Esophagus squamous epithelium (tissue), 5 donors: ENCODE results near the gene ARAP1. TPM values are rescaled to one million over a fixed set of nuclear protein-coding genes. Genes with fewer than 3 reads are reported as not detected.

Experiments
- DNase-seq: peaks from one replicate; lab custom pipeline; 2025; lab: John Stamatoyannopoulos, UW
- H3K27ac ChIP-seq, 4 donors: fragments of 200-600 bp; sonication (generic); one replicate each; pipeline ENCODE4 v1.5.1; 2016 to 2019; ENCODE audit warnings: mild to moderate bottlenecking in 1 of 4
- H3K27me3 ChIP-seq, 4 donors: fragments of 200-600 bp; sonication (generic); 1 replicate in 3 of 4; 2 replicates in 1 of 4; pipeline versions ENCODE4 v1.5.1 to v1.6.0; 2017 to 2021; ENCODE audit warnings: antibody characterized with exemption in 1 of 4
- H3K36me3 ChIP-seq, 3 donors: fragments of 200-600 bp; sonication (generic); one replicate each; pipeline ENCODE4 v1.5.1; 2016 to 2019
- H3K4me1 ChIP-seq, 3 donors: fragments of 200-600 bp; sonication (generic); one replicate each; pipeline ENCODE4 v1.5.1; 2017 to 2019
- H3K4me3 ChIP-seq, 4 donors: fragments of 200-600 bp; sonication (generic); 1 replicate in 3 of 4; 2 replicates in 1 of 4; pipeline ENCODE4 v1.5.1; 2016 to 2019; ENCODE audit warnings: mild to moderate bottlenecking in 2 of 4, moderate library complexity in 1 of 4
- H3K9me3 ChIP-seq, 3 donors: fragments of 200-600 bp; sonication (generic); one replicate each; pipeline ENCODE4 v1.5.1; 2016 to 2019
- CTCF ChIP-seq, 6 experiments: fragments of 450-650 bp in 4 of 6; fragments of 200-600 bp in 2 of 6; sonication (generic) in 2 of 6; IDR thresholded peaks; one replicate each; pipeline ENCODE4 v1.5.1; 2016 to 2019; ENCODE audit warnings: antibody characterized with exemption in 6 of 6, mild to moderate bottlenecking in 4 of 6, moderate library complexity in 4 of 6
- POLR2A ChIP-seq, 4 donors: fragments of 450-650 bp; IDR thresholded peaks; one replicate each; pipeline ENCODE4 v1.6.1; 2017; ENCODE audit warnings: antibody characterized with exemption in 4 of 4, mild to moderate bottlenecking in 4 of 4, moderate library complexity in 3 of 4
- WGBS, 2 donors: methylation state at CpG; one replicate each; pipeline ENCODE4 v1.1.5; 2018; 5-methylcytosine and 5-hydroxymethylcytosine counted together
- intact Hi-C: fragments of 100-400 bp; cut with DNase I; formaldehyde crosslinking; loops from one replicate; pipeline ENCODE4 v1.15.0; 2022
- total RNA-seq, 4 donors: library from RNA; depleted of rRNA; stranded (reverse); fragments of >200 nt; gene quantifications; one replicate each; pipeline ENCODE4 v1.1.0, GENCODE V29; 2016
- donor health status: DM: yes; HTN: yes; CAD: no.

Gene ARAP1
- total RNA-seq, 4 donors from 2014 or later, result 37.8 to 114 (median 70.6) TPM

GRCh38 chr11:72678524-72678923, 73.7 kb downstream of the ARAP1 start:
- no peak for DNase-seq
- TF ChIP-seq POLR2A (IDR thresholded peaks at IDR 0.05) (no peak), CTCF (IDR thresholded peaks at IDR 0.05) (no peak)
- Histone ChIP-seq H3K4me1 (peaks cover 0 to 19% (median 0%) of the 10 kb centered on the region in 3 donors), H3K4me3 (no peak overlapping the region), H3K9me3 (no peaks in the 10 kb centered on the region), H3K27me3 (peaks cover 0 to 77% (median 14%) of the 10 kb centered on the region in 4 donors), H3K27ac (no peak overlapping the region), H3K36me3 (no peaks in the 10 kb centered on the region)
- intact Hi-C loops, result no loop called here
- WGBS, 2 donors, result 58 to 70% methylated on average over 4 to 5 of the region's 8 CpGs

GRCh38 chr11:72676861-72677341, 75.3 kb downstream of the ARAP1 start:
- 1 to 2% methylated on average over 15 of the region's 30 CpGs for WGBS, 2 donors
- intact Hi-C loops, result no loop called here
- H3K9me3 ChIP-seq, result no peaks in the 10 kb centered on the region
- no peak overlapping the region for H3K27ac ChIP-seq
- no peaks in the 10 kb centered on the region for H3K36me3 ChIP-seq
- H3K27me3 ChIP-seq, result peaks cover 0 to 93% (median 17%) of the 10 kb centered on the region in 4 donors
- no peak for DNase-seq
- TF ChIP-seq CTCF (IDR thresholded peaks at IDR 0.05) (no peak), POLR2A (IDR thresholded peaks at IDR 0.05) (no peak)
- H3K4me1 ChIP-seq, result peaks cover 0 to 18% (median 0%) of the 10 kb centered on the region in 3 donors
- H3K4me3 ChIP-seq, result no peak overlapping the region

- WGBS, 2 donors, result 32% methylated on average over 2 of the region's 2 CpGs; no CpG with 5 or more reads in 1 of the 2 donors
- Histone ChIP-seq H3K27ac (no peak overlapping the region), H3K4me3 (no peak overlapping the region), H3K36me3 (no peaks in the 10 kb centered on the region), H3K9me3 (no peaks in the 10 kb centered on the region), H3K4me1 (peaks cover 0 to 7% (median 0%) of the 10 kb centered on the region in 3 donors), H3K27me3 (peaks cover 0 to 99% (median 17%) of the 10 kb centered on the region in 4 donors)
- TF ChIP-seq CTCF (IDR thresholded peaks at IDR 0.05) (no peak), POLR2A (IDR thresholded peaks at IDR 0.05) (no peak)
- intact Hi-C loops, result no loop called here
- no peak for DNase-seq
Measured at GRCh38 chr11:72675221-72675620, 77.0 kb downstream of the ARAP1 start.

- Histone ChIP-seq H3K27me3 (peaks cover 0 to 94% (median 17%) of the 10 kb centered on the region in 4 donors), H3K4me3 (no peak within 1 kb of the TSS), H3K27ac (no peak within 1 kb of the TSS), H3K36me3 (no peaks in the 10 kb centered on the region), H3K9me3 (no peaks in the 10 kb centered on the region), H3K4me1 (peaks cover 0 to 7% (median 0%) of the 10 kb centered on the region in 3 donors)
- intact Hi-C loops, result no loop called here
- WGBS, 2 donors, result 9 to 10% methylated on average over 12 to 13 of the region's 21 CpGs
- no peak for TF ChIP-seq CTCF (IDR thresholded peaks at IDR 0.05)
- TF ChIP-seq POLR2A (IDR thresholded peaks at IDR 0.05), result no peak
- DNase-seq, result no peak
Measured at GRCh38 chr11:72673943-72674828, 78.0 kb downstream of the ARAP1 start, which contains the start of gene PDE2A. Gene PDE2A, minus strand, starts transcription at chr11:72674422. Its CDS starts 215 bp downstream, at chr11:72674207.
